HG02970 (cell line): ENCODE data around the gene NHERF1.

Experiments
- ATAC-seq: cut with Tn5 transposase; IDR thresholded peaks from one replicate; pipeline ENCODE4 v1.9.1; 2021; ENCODE audit warnings: mild to moderate bottlenecking, moderate library complexity, moderate number of reproducible peaks; ENCODE audit not compliant: unreplicated experiment, low FRiP score

The NHERF1 gene

DNA sequence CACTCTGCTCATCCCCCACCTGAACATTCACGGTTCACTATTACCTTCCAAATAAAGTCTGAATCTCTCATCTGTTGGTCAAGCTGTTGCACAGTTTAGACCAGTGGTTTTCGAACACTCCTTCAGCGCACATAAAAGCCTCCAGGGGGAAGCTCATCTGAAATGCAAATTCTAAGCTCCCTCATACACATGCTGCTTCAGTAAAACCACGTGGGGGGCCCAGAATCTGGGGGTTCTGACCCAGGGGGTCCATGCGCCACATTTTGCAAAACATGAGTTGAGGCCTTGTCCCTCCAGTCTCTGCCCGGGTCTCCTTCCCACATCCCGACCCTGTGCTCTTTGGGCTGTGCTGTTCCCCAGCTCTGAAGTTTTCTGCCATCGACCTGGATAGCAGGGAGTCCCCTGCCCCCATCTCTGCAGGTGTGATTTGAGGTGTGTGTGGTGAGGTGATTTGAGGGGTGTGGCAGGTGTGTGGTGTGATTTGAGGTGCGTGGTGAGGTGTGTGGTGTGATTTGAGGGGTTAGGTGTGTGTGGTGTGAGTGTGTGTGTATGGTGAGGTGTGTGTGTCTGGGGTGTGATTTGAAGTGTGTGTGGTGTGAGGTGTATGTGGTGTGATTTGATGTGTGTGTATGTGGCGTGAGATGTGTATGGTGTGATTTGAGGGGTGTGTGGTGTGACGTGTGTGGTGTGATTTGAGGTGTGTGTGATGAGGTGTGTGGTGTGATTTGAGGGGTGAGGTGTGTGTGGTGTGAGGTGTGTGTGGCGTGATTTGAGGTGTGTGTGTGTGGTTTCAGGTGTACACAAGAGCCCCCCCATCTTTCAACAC, 16.2 kb upstream of the NHERF1 start:
- ATAC-seq, result no peak

DNA sequence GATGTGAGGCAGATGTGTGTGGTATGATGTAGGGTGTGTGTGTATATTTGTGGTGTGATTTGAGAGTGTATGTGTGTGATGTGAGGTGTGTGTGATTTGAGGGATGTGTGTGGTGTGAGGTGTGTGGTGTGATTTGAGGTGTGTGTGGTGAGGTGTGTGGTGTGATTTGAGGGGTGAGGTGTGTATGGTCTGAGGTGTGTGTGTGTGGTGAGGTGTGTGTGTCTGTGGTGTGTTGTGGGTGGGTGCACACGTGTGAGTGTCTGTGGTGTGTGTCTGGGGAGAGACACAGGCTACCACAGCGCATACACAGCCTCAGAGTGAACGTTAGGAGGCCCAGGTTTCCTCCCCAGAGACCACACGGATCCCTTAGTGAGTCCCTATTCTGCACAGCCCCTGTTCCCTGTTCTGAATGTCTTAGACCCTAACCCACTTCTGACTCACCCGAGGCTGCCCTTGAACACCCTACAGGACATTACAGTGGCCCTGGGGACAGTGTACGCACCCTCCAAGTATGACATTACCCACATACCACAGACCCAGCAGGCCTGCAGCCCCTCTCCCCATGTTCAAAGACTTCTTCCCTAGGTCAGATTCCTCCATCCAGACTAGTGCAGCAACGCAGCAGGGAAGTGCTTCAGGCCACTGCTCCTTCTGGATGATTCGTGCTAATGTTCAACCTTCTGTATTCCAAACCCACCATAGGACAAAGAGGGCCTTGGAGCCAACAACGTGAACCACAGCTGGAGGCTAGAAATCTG, 14.9 kb upstream of the NHERF1 start:
- no peak for ATAC-seq

DNA sequence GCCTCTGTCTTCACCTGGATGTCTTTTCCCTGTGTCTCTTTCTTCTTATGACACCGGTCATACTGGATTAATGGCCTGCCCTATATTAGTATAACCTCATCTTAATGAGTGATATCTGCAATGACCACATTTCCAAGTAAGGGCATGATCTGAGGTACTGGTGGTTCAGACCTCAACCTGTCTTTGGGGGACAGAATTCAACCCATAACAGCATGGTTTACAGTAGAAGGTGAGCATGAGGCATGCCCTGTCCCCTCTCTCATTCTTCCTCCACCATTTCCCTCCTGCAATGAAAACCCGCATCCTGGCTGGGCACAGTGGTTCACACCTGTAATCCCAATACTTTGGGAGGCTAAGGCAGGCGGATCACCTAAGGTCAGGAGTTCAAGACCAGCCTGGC, 14.2 kb upstream of the NHERF1 start:
- no peak for ATAC-seq

DNA sequence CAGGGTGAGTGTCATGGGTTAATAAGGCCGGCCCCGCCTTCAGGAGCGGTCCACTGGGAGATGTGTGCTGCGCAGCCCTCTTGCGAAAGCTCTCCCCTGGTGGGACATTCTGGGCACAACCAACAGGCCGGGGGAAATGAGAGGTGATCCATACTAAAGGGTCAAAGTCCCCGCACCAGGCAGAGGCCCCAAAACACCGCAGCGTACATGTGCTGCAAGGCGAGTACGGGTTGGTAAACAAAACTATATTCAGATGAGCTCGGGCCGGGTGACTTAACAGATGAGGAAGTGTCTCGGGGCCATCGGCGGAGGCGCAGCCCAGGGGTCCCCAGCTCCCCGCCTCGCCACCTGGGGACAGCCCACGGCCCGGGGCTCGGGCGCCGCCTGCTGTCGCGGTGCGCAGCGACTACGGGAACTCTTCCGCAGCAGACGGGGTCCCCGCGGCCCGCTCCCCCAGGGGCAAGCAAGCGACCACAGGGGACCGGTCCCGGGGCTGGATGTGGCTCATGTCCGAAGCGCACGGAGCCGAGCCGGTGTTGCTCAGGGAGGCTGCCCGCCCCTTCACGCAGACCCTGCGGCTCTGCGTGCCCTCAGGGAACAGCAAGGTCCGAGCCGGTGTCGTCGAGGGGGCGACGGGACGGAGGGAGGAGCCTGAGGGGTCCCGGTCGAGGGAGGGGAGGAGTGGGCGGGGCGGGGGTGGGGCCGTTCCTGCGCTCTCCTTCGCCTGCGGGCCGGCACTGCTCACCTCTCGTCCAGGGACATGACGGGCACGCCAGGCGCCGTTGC, 11.7 kb upstream of the NHERF1 start, which contains the start of gene RAB37:
Gene RAB37 (plus strand): TSS at position 744 of the 786 bp plus-strand sequence. CDS start 17 bp downstream, at position 761.
- ATAC-seq, result no peak

DNA sequence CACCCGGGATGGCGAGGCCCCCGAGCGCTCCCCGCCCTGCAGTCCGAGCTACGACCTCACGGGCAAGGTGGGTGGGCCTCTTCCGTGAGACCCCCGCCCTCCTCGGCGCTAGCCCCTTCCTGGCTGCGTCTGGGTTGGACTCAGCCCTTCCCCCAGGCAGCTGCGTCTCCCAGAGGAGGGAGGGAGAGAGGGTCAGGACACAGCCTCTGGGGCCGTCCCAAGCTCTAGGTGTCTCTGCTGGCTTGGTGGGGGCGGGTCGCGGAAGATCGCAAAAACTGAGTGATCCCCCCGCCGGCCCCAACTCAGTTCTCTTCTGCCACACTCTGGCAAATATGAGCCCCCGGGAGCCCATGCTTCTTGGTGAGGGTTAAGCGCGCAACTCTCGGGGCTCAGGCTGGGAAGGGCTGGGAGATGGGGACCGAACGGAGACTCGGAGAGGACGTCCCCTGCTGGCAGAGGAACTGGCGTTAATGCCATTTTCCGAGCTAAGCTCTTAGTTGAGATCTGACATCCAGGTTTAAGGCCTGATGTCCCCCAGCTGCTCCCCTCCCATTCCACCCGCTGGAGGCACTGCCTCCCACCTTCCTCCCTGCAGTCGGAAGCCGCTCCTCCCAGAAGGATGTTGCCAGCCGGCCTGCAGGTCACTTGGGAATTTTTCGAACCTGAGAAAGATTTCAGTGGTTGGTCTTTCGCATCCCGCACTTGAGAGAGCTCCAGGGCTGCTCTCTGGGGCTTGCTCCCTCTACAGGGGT, 11.0 kb upstream of the NHERF1 start:
- ATAC-seq, result no peak

DNA sequence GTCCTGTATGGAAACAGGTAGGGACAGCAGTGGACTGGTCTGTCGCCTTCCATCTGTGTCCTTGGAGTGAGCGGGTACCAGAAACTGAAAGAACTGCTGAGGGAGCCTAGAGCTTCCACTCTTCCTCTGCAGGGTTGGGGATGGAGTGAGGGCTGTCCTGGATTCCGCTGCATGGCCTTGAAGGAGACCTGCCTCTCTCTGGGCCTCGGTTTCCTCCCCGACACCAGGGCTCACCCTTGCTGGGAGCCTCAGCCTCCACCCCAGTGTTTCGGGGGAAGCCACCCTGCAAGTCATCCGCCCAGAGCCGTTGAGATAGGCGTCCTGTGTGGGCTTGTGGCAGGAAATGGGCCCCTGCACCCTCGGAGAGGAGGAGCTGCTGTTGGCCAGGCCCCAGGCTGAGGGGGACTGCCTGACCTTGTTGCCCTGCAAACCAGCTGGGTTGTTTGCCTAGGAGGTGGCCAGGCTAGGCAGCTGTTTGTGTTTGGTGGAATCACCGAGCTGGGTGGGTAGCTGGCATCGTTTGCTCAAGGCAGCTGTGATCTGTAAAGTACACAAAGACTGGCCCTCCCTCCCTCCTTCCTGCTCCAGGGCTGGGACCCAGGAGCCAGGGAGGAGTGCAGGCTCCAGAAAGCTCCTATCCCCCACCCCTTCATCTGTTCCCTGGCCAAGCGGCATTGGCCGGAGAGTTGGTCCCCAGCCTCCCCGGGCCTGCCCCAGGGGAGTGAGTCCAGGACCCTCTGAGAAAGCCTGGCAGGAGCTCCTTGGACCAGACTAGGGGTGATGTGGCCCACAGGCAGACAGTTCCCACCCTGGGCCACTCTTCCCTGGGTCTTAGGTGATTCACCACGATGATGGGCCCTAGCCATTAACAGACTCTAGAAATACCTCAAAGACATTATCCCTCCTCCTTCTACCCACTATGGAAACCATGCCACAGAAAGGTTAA, 10.1 kb upstream of the NHERF1 start:
- no peak for ATAC-seq

DNA sequence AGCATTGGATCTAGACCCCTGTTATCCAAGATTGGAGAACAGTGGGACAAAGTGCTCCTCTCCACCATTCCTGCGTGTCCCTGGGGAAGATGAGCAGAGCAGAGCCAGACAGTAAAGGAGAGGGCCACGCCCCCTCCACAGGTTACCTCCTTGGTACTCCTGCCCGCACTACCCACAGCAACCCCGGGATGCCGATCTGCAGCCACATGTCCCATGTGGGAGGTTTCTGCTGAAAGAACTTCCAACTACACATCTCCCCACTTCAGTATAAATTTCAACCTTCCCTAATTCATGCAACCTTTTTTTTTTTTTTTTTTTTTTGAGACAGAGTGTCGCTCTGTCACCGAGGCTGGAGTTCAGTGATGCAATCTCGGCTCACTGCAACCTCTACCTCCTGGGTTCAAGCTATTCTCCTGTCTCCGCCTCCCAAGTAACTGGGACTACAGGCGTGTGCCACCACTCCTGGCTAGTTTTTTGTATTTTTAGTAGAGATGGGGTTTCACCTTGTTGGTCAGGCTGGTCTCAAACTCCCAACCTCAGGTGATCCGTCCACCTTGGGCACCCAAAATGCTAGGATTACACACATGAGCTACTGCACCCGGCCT, 9.1 kb upstream of the NHERF1 start:
- no peak for ATAC-seq

DNA sequence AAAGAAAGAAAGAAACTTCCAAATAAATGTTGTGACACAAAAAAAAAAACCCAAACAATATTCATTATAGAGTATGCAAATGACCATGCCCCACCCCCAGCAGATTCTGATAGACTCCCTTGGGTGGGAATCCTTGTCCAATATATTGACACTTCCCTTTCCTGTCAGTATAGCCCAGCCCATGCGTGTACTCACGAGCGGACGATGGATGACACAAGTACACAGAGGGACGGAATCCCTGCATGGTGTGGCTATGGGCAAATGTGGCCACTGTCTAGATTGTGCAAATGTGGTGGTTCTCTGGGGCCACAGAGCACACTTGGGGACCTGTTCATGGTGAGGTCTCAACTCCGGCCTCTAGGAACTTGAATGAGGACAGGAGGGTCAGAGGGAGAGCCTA, 8.3 kb upstream of the NHERF1 start:
- ATAC-seq, result no peak

DNA sequence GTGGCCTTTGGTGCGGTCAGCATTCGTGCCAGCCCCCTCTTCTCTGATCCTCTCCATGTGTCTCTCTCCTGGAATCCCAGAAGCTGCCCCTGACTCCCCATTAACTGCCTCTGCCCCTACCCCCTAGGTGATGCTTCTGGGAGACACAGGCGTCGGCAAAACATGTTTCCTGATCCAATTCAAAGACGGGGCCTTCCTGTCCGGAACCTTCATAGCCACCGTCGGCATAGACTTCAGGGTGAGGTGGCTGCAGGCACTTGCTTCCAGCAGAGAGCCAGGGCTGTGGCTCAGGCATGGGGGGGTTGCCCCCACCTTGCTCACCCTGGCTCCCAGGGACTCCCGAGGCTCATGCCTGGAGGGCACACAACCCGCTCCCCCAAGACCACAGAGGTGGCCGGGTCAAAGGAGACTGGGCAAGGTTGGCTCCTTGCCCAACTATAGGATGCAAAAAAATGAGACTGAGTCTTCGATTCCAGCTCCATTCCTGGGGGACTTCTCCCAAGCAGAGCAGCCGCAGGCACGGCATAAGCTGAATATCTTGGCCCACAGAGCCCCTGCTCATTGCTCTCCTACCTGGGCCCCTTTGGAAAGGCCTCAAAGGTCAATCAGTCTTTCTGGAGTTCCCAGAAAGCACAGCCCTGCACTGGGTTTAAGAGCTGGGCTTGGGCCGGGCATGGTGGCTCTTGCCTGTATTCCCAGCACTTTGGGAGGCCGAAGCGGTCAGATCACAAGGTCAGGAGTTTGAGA, 7.6 kb upstream of the NHERF1 start:
- ATAC-seq, result no peak

DNA sequence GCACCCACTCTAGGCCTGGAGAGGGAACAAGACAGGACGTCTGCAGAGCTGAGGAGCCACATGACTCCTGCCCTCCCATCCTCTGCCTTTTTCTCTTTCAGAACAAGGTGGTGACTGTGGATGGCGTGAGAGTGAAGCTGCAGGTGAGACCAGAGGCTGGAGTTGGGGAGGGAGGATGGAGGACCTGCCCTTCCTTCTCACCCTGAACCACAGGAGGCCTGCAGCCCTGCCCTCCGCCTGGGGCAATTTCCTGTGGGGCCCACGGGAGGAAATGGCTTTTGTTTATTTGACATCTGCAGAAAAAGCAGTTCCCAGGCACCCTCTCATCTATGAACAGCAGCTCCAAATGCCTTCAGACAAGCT, 6.3 kb upstream of the NHERF1 start:
- no peak for ATAC-seq

DNA sequence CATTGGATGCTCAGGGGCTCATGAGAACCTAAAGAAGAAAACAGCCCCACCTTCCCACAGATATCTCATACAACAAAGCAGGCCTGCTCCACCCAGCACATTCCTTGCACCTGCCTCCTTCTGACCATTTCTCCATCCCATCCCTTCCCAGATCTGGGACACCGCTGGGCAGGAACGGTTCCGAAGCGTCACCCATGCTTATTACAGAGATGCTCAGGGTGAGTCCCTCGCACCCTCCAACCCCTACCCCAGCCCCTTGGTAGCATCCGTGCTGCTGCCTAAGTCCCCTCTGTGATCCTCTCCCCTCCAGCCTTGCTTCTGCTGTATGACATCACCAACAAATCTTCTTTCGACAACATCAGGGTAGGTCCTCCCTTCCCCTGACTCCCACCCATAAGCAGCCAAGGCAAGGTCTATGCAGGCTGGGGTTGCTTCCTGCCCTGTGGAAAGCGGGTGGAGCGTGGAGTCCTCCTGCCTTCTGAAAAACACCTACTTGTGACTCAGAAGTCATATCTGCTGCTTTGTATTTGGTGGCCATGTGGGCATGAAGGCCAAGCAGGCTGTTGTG, 5.4 kb upstream of the NHERF1 start:
- ATAC-seq, result no peak

DNA sequence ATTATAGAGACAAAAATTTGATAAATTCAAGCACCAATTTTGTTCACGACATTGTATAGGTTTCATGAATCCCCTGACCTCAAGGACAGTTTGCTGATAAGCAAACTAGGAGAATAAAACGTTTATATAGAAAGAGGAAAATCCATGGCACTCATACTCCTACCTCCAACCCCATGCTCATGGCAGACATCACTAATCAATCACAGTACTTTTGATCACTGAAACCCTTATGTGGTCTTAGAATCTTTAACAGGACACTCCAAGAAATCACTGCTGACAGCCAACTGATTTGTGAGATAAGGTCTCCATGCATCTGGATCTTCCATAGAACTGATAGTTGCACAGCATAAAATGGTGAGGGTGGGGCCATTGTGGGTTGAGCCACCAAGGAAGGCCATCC, 4.7 kb upstream of the NHERF1 start:
- no peak for ATAC-seq

DNA sequence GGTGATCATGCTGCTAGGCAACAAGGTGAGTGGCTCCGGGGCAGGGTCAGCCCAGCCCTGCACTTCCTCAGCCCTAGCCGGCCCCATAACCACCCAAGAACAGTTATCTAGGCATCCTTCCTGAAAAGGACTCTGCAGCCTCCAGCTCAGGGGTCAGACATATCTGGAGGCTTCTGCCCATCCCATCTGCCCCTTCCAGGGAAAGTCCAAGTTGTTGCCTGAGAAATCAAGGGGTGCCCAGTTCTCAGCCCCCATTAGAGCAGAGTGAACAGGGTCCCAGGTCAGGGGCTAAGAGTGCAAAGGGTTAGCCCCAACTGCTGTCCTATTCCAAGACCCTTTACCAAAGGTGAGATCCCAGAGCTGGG, 4.1 kb upstream of the NHERF1 start:
- ATAC-seq, result no peak

DNA sequence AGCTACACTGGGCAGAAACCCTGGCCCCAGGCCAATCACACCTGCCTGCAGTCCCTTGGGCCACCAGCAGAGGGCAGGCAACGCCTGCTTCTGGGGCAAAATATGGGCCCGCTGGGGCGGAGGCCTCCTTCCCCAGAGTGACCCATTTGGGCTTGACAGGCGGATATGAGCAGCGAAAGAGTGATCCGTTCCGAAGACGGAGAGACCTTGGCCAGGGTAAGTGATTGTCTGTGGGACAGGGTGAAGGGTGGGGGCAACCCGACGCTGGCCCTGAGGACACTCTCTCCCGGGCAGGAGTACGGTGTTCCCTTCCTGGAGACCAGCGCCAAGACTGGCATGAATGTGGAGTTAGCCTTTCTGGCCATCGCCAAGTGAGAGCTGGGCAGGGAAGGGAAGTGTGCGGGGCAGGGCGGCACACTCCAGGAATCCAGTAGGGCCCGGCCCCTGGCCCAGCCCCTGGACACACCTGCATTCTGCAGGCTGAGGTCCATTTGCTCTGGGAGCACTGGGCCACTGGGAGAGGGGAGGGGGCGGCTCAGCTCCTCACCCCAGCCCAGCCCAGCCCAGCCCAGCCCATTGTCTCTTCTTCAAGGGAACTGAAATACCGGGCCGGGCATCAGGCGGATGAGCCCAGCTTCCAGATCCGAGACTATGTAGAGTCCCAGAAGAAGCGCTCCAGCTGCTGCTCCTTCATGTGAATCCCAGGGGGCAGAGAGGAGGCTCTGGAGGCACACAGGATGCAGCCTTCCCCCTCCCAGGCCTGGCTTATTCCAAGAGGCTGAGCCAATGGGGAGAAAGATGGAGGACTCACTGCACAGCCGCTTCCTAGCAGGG, 3.5 kb upstream of the NHERF1 start:
- ATAC-seq, result no peak

DNA sequence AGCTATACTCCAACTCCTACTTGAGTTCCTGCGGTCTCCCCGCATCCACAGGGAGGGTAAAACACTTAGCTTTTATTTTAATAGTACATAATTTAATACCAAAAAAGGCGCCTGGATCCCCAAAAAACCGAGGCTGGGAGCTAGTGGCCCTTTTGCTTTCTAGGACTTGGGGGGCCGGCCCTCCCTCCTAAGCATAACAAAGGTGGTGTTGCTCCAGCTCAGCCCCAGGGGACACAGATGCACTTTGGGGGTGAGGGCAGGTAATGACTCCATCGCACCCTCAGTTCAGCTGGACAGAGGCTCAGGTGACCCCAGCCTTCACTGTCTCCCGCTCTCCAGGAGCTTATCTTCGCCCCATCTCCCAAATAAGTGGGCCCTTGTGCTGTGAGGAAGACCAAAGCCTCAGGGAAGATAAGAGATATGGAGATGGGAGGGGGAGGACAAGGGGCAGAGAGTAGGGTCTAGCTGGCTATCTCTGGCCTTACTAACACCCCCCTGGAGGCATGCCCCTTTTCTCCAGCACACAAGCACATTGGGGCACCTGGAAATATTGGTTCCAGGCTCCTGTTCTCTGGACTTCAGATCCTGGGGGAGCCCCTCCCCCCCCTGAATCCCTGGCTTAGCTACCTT, 2.8 kb upstream of the NHERF1 start:
- no peak for ATAC-seq

DNA sequence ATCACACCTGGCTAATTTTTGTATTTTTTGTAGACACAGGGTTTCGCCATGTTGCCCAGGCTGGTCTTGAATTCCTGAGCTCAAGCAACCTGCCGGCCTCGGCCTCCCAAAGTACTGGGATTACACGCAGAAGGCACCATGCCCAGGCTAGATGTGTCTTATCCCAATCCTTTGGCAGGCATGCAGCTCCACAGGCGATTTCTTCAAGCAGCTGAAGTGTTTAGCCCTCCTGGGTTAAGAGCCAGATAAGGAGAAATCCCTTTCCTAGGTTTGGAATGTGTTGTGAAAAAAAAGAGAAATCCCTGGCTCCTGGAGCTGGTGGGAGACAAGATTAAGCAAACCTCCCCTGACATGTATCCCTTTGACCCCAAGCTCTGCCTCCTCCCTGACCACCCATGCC, 2.1 kb upstream of the NHERF1 start:
- no peak for ATAC-seq

DNA sequence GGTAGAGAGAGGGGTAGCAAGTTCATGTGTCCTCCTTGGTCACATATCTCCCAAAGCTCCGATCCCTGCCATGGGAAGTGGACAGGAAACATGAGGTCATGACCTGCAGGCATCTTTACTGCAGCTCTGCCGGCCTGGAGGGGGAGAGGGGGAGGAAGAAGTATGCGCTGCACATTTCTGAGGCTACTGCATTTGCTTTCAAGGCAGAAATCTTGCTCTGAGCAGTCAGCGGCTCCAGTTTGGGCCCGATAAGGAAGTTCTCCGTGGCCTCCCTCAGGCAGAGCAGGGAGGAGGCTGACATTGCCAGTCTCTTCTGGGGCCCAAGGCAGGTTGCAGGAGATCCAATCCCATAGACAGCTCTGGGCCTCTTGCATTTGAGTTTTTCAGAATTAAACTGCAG, 1.5 kb upstream of the NHERF1 start:
- no peak for ATAC-seq
